ENCODE results near the gene CLEC1B. TPM values are rescaled to one million over a fixed set of nuclear protein-coding genes. Genes with fewer than 3 reads are reported as not detected.

CLEC1B gene
- total RNA-seq, 4 donors from 2014 or later: not detected

GRCh38 chr12:10031771-10032175 lies 32.9 kb upstream of the CLEC1B start:
- WGBS, 2 donors (ENCODE audit: low coverage in 1 of 2): 69 to 71% methylated on average over 5 of the region's 5 CpGs
- Histone ChIP-seq H3K4me3 (no peak overlapping the region), H3K4me1 (no peaks in the 10 kb centered on the region), H3K27ac (no peak overlapping the region), H3K27me3 (no peaks in the 10 kb centered on the region), H3K36me3 (no peaks in the 10 kb centered on the region), H3K9me3 (no peaks in the 10 kb centered on the region)
- DNase-seq: no peak
- in situ Hi-C loops (cut with MboI; ENCODE audit: low pct_ligation_motif_present in 1 of 4, low pct_unique_long_range_greater_than_20kb in 1 of 4, low sequenced_read_pairs in 3 of 4): loop anchor here in 1 of 4 donors (25.0 kb wide), 1 partner anchor 106 kb away; the partner anchor contains the start of gene CLEC7A
- TF ChIP-seq EP300 (IDR thresholded peaks at IDR 0.05; ENCODE audit: low read depth) (no peak), POLR2A (IDR thresholded peaks at IDR 0.05) (no peak), CTCF (IDR thresholded peaks at IDR 0.05) (no peak), POLR2AphosphoS5 (IDR thresholded peaks at IDR 0.05) (no peak)
- intact Hi-C loops (cut with DNase I; ENCODE audit: low total_unique reads): loop anchor here (5.0 kb wide), 1 partner anchor 106 kb away; no protein-coding TSS in a partner anchor

GRCh38 chr12:10031321-10031720 lies 32.4 kb upstream of the CLEC1B start:
- Histone ChIP-seq H3K9me3 (no peaks in the 10 kb centered on the region), H3K4me3 (no peak overlapping the region), H3K36me3 (no peaks in the 10 kb centered on the region), H3K27ac (no peak overlapping the region), H3K27me3 (no peaks in the 10 kb centered on the region), H3K4me1 (no peaks in the 10 kb centered on the region)
- 45 to 64% methylated on average over 4 of the region's 4 CpGs for WGBS, 2 donors (ENCODE audit: low coverage in 1 of 2)
- DNase-seq: no peak
- intact Hi-C loops (cut with DNase I; ENCODE audit: low total_unique reads) (loop anchor here (5.0 kb wide), 1 partner anchor 106 kb away; no protein-coding TSS in a partner anchor), in situ Hi-C loops (cut with MboI; ENCODE audit: low pct_ligation_motif_present in 1 of 4, low pct_unique_long_range_greater_than_20kb in 1 of 4, low sequenced_read_pairs in 3 of 4) (loop anchor here in 1 of 4 donors (25.0 kb wide), 1 partner anchor 106 kb away; the partner anchor contains the start of gene CLEC7A)
- no peak for TF ChIP-seq POLR2A (IDR thresholded peaks at IDR 0.05)
- TF ChIP-seq CTCF (IDR thresholded peaks at IDR 0.05): no peak
- no peak for TF ChIP-seq EP300 (IDR thresholded peaks at IDR 0.05; ENCODE audit: low read depth)
- TF ChIP-seq POLR2AphosphoS5 (IDR thresholded peaks at IDR 0.05): no peak

GRCh38 chr12:10030446-10030845 lies 31.5 kb upstream of the CLEC1B start, which contains the start of gene CLEC9A:
Gene CLEC9A (plus strand): TSS chr12:10030682. CDS start chr12:10052688, 22,006 bp downstream.
- H3K27ac ChIP-seq: no peak within 1 kb of the TSS
- DNase-seq: no peak
- H3K4me1 ChIP-seq: no peaks in the 10 kb centered on the region
- H3K27me3 ChIP-seq: no peaks in the 10 kb centered on the region
- no peaks in the 10 kb centered on the region for H3K36me3 ChIP-seq
- 91 to 96% methylated on average over 14 of the region's 14 CpGs for WGBS, 2 donors (ENCODE audit: low coverage in 1 of 2)
- in situ Hi-C loops (cut with MboI; ENCODE audit: low pct_ligation_motif_present in 1 of 4, low pct_unique_long_range_greater_than_20kb in 1 of 4, low sequenced_read_pairs in 3 of 4): loop anchor here in 1 of 4 donors (25.0 kb wide), 1 partner anchor 107 kb away; the partner anchor contains the start of gene CLEC7A
- H3K4me3 ChIP-seq: no peak within 1 kb of the TSS
- H3K9me3 ChIP-seq: no peaks in the 10 kb centered on the region
- intact Hi-C loops (cut with DNase I; ENCODE audit: low total_unique reads): loop anchor here (5.0 kb wide), 1 partner anchor 107 kb away; no protein-coding TSS in a partner anchor
- TF ChIP-seq POLR2AphosphoS5 (IDR thresholded peaks at IDR 0.05): no peak
- TF ChIP-seq CTCF (IDR thresholded peaks at IDR 0.05): no peak

GRCh38 chr12:10027721-10028120 lies 28.8 kb upstream of the CLEC1B start:
- H3K4me1 ChIP-seq: no peaks in the 10 kb centered on the region
- no peak for DNase-seq
- in situ Hi-C loops (cut with MboI; ENCODE audit: low pct_ligation_motif_present in 1 of 4, low pct_unique_long_range_greater_than_20kb in 1 of 4, low sequenced_read_pairs in 3 of 4): loop anchor here in 1 of 4 donors (25.0 kb wide), 1 partner anchor 110 kb away; the partner anchor contains the start of gene CLEC7A
- no peak for TF ChIP-seq POLR2A (IDR thresholded peaks at IDR 0.05)
- TF ChIP-seq EP300 (IDR thresholded peaks at IDR 0.05; ENCODE audit: low read depth): no peak
- no peak for TF ChIP-seq CTCF (IDR thresholded peaks at IDR 0.05)
- no peak for TF ChIP-seq POLR2AphosphoS5 (IDR thresholded peaks at IDR 0.05)
- H3K27me3 ChIP-seq: no peaks in the 10 kb centered on the region
- H3K4me3 ChIP-seq: no peak overlapping the region
- no peaks in the 10 kb centered on the region for H3K36me3 ChIP-seq
- no peak overlapping the region for H3K27ac ChIP-seq
- H3K9me3 ChIP-seq: no peaks in the 10 kb centered on the region
- intact Hi-C loops (cut with DNase I; ENCODE audit: low total_unique reads): no loop called here
- whole genome bisulfite sequencing, 2 donors (ENCODE audit: low coverage in 1 of 2): 53 to 61% methylated on average over 3 to 4 of the region's 4 CpGs

Measured in transverse colon (tissue), 4 donors.